Gastrocnemius medialis (tissue), 4 donors: ENCODE measurements around the gene DNAL1.

Experiments
- CTCF ChIP-seq, 5 experiments: fragments of 450-650 bp in 3 of 5; fragments of 200-600 bp in 2 of 5; sonication (generic) in 2 of 5; IDR thresholded peaks in 4 of 5; conservative IDR thresholded peaks in 1 of 5; 1 replicate in 4 of 5; 2 replicates in 1 of 5; pipeline ENCODE4 v1.5.1; 2016 to 2019; ENCODE audit warnings: antibody characterized with exemption in 5 of 5, mild to moderate bottlenecking in 3 of 5, moderate library complexity in 3 of 5
- POLR2A ChIP-seq, 2 donors: fragments of 450-650 bp; IDR thresholded peaks; one replicate each; pipeline ENCODE4 v1.6.1; 2017; ENCODE audit warnings: antibody characterized with exemption in 2 of 2, mild to moderate bottlenecking in 2 of 2, moderate library complexity in 2 of 2

- TF ChIP-seq CTCF (IDR thresholded peaks at IDR 0.05 in 4 of 5, conservative IDR thresholded peaks at IDR 0.05 in 1 of 5) (no peak), POLR2A (IDR thresholded peaks at IDR 0.05) (no peak)
Measured at GRCh38 chr14:73627151-73627558, 17.6 kb upstream of the DNAL1 start.
